Esophagus muscularis mucosa (tissue), 4 donors: Measurements from ENCODE around the gene PAX6.

ENCODE experiments used
- EP300 ChIP-seq: sonication (generic); formaldehyde crosslinking; IDR thresholded peaks from one replicate; pipeline ENCODE4 v1.6.1; 2017; ENCODE audit warnings: antibody characterized with exemption
- POLR2A ChIP-seq: fragments of 450-650 bp; IDR thresholded peaks from one replicate; pipeline ENCODE4 v1.6.1; 2017; ENCODE audit warnings: antibody characterized with exemption, moderate library complexity, mild to moderate bottlenecking, low read depth
- POLR2AphosphoS5 ChIP-seq, 2 donors: sonication (generic); formaldehyde crosslinking; IDR thresholded peaks; one replicate each; pipeline ENCODE4 v1.6.1; 2017; ENCODE audit warnings: antibody characterized with exemption in 2 of 2
- TF ChIP-seq, protein P1 (sequence below), 3 experiments: fragments of 200-600 bp in 2 of 3; fragments of 450-650 bp in 1 of 3; sonication (generic) in 2 of 3; IDR thresholded peaks; one replicate each; pipeline ENCODE4 v1.5.1; 2017 to 2019; ENCODE audit warnings: antibody characterized with exemption in 3 of 3, mild to moderate bottlenecking in 2 of 3, moderate library complexity in 1 of 3

- TF ChIP-seq, protein P1, sequence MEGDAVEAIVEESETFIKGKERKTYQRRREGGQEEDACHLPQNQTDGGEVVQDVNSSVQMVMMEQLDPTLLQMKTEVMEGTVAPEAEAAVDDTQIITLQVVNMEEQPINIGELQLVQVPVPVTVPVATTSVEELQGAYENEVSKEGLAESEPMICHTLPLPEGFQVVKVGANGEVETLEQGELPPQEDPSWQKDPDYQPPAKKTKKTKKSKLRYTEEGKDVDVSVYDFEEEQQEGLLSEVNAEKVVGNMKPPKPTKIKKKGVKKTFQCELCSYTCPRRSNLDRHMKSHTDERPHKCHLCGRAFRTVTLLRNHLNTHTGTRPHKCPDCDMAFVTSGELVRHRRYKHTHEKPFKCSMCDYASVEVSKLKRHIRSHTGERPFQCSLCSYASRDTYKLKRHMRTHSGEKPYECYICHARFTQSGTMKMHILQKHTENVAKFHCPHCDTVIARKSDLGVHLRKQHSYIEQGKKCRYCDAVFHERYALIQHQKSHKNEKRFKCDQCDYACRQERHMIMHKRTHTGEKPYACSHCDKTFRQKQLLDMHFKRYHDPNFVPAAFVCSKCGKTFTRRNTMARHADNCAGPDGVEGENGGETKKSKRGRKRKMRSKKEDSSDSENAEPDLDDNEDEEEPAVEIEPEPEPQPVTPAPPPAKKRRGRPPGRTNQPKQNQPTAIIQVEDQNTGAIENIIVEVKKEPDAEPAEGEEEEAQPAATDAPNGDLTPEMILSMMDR (IDR thresholded peaks at IDR 0.05), result no peak
- TF ChIP-seq POLR2AphosphoS5 (IDR thresholded peaks at IDR 0.05), result no peak
- TF ChIP-seq EP300, result no peak
- no peak for TF ChIP-seq POLR2A
Measured at GRCh38 chr11:31772412-31772811, 38.7 kb downstream of the PAX6 start.
